OCI-LY3 (cell line): ENCODE measurements around the gene IFI16.

Source experiments
- CTCF ChIP-seq: fragments of 200-600, 300-600 bp; sonication (generic); IDR thresholded peaks from 2 replicates; pipeline ENCODE4 v1.5.1; 2014; ENCODE audit warnings: antibody characterized with exemption, low read length, low read depth
- EZH2phosphoT487 ChIP-seq: fragments of 200-600 bp; shearing (Covaris generic); IDR thresholded peaks from 2 replicates; pipeline ENCODE4 v1.6.1; 2018; ENCODE audit warnings: antibody characterized with exemption, mixed run types, low read depth

- TF ChIP-seq CTCF = no peak
- TF ChIP-seq EZH2phosphoT487 = no peak
These were observed 31.0 kb upstream of the IFI16 start for GRCh38 chr1:158978730-158979129.
